ENCODE data around the gene RBL1. TPM values are rescaled to one million over a fixed set of nuclear protein-coding genes. Genes with fewer than 3 reads are reported as not detected.

Gene RBL1
- total and polyA plus RNA-seq, 10 of the 15 experiments (the other 5 are each of a cell fraction or from before 2014, with no cell fraction given) = 4.5 to 51.1 (median 24.9) TPM

- TF ChIP-seq ZNF384 (IDR thresholded peaks at IDR 0.05; ENCODE audit: borderline replicate concordance, low read depth, low read length) (no peak), MYB (IDR thresholded peaks at IDR 0.05; ENCODE audit: borderline replicate concordance, low read depth, low read length) (no peak), CREM (IDR thresholded peaks at IDR 0.05; ENCODE audit: low read depth) (0 out of 2 replicates have a peak, but pooled peaks have one; percentile 24), RUNX3 (IDR thresholded peaks at IDR 0.05; ENCODE audit: low read length) (peak; percentile 86), ZBED1 (IDR thresholded peaks at IDR 0.05; ENCODE audit: borderline replicate concordance) (no peak; the same call in 1 of the 2 replicates), SMAD1 (IDR thresholded peaks at IDR 0.05; ENCODE audit: low read depth, partially characterized antibody) (no peak), GATAD2B (conservative IDR thresholded peaks at IDR 0.05; ENCODE audit: low read depth) (0 out of 2 replicates have a peak, but pooled peaks have one; percentile 21), RAD21 (IDR thresholded peaks at IDR 0.05; ENCODE audit: insufficient read depth, low read depth, low read length) (no peak), CUX1 (IDR thresholded peaks at IDR 0.05; ENCODE audit: insufficient replicate concordance, low read depth, low read length) (no peak), MTA3 (IDR thresholded peaks at IDR 0.05; ENCODE audit: borderline replicate concordance, low read length) (peak; percentile 85; the same call in 1 of the 2 replicates)
- TF ChIP-seq, protein P1, sequence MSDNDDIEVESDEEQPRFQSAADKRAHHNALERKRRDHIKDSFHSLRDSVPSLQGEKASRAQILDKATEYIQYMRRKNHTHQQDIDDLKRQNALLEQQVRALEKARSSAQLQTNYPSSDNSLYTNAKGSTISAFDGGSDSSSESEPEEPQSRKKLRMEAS (IDR thresholded peaks at IDR 0.05; ENCODE audit: low read depth, low read length) = no peak
- TF ChIP-seq, protein P2, sequence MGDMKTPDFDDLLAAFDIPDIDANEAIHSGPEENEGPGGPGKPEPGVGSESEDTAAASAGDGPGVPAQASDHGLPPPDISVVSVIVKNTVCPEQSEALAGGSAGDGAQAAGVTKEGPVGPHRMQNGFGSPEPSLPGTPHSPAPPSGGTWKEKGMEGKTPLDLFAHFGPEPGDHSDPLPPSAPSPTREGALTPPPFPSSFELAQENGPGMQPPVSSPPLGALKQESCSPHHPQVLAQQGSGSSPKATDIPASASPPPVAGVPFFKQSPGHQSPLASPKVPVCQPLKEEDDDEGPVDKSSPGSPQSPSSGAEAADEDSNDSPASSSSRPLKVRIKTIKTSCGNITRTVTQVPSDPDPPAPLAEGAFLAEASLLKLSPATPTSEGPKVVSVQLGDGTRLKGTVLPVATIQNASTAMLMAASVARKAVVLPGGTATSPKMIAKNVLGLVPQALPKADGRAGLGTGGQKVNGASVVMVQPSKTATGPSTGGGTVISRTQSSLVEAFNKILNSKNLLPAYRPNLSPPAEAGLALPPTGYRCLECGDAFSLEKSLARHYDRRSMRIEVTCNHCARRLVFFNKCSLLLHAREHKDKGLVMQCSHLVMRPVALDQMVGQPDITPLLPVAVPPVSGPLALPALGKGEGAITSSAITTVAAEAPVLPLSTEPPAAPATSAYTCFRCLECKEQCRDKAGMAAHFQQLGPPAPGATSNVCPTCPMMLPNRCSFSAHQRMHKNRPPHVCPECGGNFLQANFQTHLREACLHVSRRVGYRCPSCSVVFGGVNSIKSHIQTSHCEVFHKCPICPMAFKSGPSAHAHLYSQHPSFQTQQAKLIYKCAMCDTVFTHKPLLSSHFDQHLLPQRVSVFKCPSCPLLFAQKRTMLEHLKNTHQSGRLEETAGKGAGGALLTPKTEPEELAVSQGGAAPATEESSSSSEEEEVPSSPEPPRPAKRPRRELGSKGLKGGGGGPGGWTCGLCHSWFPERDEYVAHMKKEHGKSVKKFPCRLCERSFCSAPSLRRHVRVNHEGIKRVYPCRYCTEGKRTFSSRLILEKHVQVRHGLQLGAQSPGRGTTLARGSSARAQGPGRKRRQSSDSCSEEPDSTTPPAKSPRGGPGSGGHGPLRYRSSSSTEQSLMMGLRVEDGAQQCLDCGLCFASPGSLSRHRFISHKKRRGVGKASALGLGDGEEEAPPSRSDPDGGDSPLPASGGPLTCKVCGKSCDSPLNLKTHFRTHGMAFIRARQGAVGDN (IDR thresholded peaks at IDR 0.05) = no peak
- TF ChIP-seq, protein P3, sequence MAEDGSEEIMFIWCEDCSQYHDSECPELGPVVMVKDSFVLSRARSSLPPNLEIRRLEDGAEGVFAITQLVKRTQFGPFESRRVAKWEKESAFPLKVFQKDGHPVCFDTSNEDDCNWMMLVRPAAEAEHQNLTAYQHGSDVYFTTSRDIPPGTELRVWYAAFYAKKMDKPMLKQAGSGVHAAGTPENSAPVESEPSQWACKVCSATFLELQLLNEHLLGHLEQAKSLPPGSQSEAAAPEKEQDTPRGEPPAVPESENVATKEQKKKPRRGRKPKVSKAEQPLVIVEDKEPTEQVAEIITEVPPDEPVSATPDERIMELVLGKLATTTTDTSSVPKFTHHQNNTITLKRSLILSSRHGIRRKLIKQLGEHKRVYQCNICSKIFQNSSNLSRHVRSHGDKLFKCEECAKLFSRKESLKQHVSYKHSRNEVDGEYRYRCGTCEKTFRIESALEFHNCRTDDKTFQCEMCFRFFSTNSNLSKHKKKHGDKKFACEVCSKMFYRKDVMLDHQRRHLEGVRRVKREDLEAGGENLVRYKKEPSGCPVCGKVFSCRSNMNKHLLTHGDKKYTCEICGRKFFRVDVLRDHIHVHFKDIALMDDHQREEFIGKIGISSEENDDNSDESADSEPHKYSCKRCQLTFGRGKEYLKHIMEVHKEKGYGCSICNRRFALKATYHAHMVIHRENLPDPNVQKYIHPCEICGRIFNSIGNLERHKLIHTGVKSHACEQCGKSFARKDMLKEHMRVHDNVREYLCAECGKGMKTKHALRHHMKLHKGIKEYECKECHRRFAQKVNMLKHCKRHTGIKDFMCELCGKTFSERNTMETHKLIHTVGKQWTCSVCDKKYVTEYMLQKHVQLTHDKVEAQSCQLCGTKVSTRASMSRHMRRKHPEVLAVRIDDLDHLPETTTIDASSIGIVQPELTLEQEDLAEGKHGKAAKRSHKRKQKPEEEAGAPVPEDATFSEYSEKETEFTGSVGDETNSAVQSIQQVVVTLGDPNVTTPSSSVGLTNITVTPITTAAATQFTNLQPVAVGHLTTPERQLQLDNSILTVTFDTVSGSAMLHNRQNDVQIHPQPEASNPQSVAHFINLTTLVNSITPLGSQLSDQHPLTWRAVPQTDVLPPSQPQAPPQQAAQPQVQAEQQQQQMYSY (CRISPR knock-in tag; IDR thresholded peaks at IDR 0.05) = no peak
These were observed 52.5 kb downstream of the RBL1 start (continued) for GRCh38 chr20:37042986-37043972.
